Smooth muscle cell of the brain vasculature (primary cell): ENCODE data around the gene TCN1.

Experiments
- DNase-seq: peaks from one replicate; pipeline ENCODE4 v3.0.0-alpha.2; 2012; ENCODE audit warnings: low read depth, low spot score

Gene TCN1

GRCh38 chr11:59807047-59807610, 59.2 kb downstream of the TCN1 start:
- no peak for DNase-seq

DNA sequence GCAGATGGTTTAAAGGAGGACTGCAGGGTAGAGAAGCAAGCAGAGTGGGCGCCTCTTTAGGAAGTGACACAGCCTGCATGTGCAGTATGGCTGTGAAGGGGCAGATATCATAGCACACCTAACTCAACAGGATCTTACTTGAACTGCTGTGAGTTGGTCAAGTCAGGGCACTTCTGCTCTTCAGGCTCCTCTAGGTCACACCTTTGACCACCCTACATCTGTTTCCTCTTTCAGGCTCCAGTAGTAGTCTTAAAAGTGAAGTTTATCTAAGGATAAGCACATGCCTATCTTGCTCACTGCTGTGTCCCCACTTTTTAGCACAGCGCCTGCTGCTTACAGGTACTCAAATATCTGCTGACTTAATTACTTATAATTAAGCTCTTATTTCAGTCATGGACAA, 62.2 kb downstream of the TCN1 start:
- no peak for DNase-seq
